Activated CD4-positive, alpha-beta T cell treated with anti-CD3 and anti-CD28 coated beads, Interleukin-2, Interleukin-6, amounts not matched to agents 100 ng/mL and 50 ng/mL, durations not matched to agents 16 hours and 8 hours (primary cell): ENCODE data around the gene EXOC4.
"Not testable (repeated sequence)": the region's sequence is repeated elsewhere in the genome, so short reads cannot be mapped to it uniquely, and the experiment has no call there.

ENCODE experiments used
- DNase-seq: peaks from one replicate; pipeline ENCODE4 v3.0.0-alpha.2; 2020

The EXOC4 gene

GRCh38 chr7:133278975-133279374 lies 26.1 kb downstream of the EXOC4 start:
- not testable (repeated sequence) for DNase-seq

- no peak for DNase-seq
Measured at GRCh38 chr7:133282094-133282493, 29.2 kb downstream of the EXOC4 start.

GRCh38 chr7:133284092-133284491 lies 31.2 kb downstream of the EXOC4 start:
- DNase-seq: no peak

- no peak for DNase-seq
Measured at GRCh38 chr7:133288970-133289369, 36.1 kb downstream of the EXOC4 start.

- DNase-seq: no peak
Measured at GRCh38 chr7:133290041-133290440, 37.2 kb downstream of the EXOC4 start.

- DNase-seq: peak; percentile 49
Measured at GRCh38 chr7:133290676-133291333, 37.9 kb downstream of the EXOC4 start.

- no peak for DNase-seq
Measured at GRCh38 chr7:133292631-133293030, 39.8 kb downstream of the EXOC4 start.

GRCh38 chr7:133293384-133294160 lies 40.7 kb downstream of the EXOC4 start:
- no peak for DNase-seq

GRCh38 chr7:133294234-133294633 lies 41.4 kb downstream of the EXOC4 start:
- no peak for DNase-seq

- DNase-seq: no peak
Measured at GRCh38 chr7:133295484-133295883, 42.6 kb downstream of the EXOC4 start.

GRCh38 chr7:133297093-133297492 lies 44.2 kb downstream of the EXOC4 start:
- no peak for DNase-seq

GRCh38 chr7:133298080-133298479 lies 45.2 kb downstream of the EXOC4 start:
- no peak for DNase-seq

- DNase-seq: no peak
Measured at GRCh38 chr7:133299676-133300075, 46.8 kb downstream of the EXOC4 start.

GRCh38 chr7:133300088-133300487 lies 47.2 kb downstream of the EXOC4 start:
- DNase-seq: no peak

GRCh38 chr7:133300811-133301210 lies 47.9 kb downstream of the EXOC4 start:
- DNase-seq: no peak

- no peak for DNase-seq
Measured at GRCh38 chr7:133301444-133301843, 48.6 kb downstream of the EXOC4 start.

GRCh38 chr7:133303372-133303771 lies 50.5 kb downstream of the EXOC4 start:
- DNase-seq: no peak

- DNase-seq: no peak
Measured at GRCh38 chr7:133303931-133304330, 51.1 kb downstream of the EXOC4 start.

GRCh38 chr7:133309333-133309732 lies 56.5 kb downstream of the EXOC4 start:
- no peak for DNase-seq

- DNase-seq: no peak
Measured at GRCh38 chr7:133310232-133310862, 57.5 kb downstream of the EXOC4 start.

- DNase-seq: no peak
Measured at GRCh38 chr7:133313575-133313974, 60.7 kb downstream of the EXOC4 start.

GRCh38 chr7:133314084-133314483 lies 61.2 kb downstream of the EXOC4 start:
- no peak for DNase-seq

- DNase-seq: no peak
Measured at GRCh38 chr7:133315332-133316040, 62.6 kb downstream of the EXOC4 start.
